ENCODE measurements around the gene ATP5F1D.

Gene ATP5F1D

GRCh38 chr19:1281569-1282287 lies 40.2 kb downstream of the ATP5F1D start:
- DNase-seq (ENCODE audit: low spot score) = no peak
- no peak for TF ChIP-seq CTCF (IDR thresholded peaks at IDR 0.05; ENCODE audit: poor library complexity, severe bottlenecking)
- H3K4me3 ChIP-seq (ENCODE audit: severe bottlenecking) = no peak overlapping the region

GRCh38 chr19:1282588-1283206 lies 41.1 kb downstream of the ATP5F1D start:
- Histone ChIP-seq H3K27ac (ENCODE audit: poor library complexity, severe bottlenecking) (no peak overlapping the region), H3K9me3 (ENCODE audit: severe bottlenecking) (no peaks in the 10 kb centered on the region), H3K27me3 (ENCODE audit: insufficient read depth, poor library complexity, severe bottlenecking) (peaks cover 30% of the 10 kb centered on the region), H3K36me3 (ENCODE audit: low read depth) (peaks cover 6% of the 10 kb centered on the region; the same call in 1 of the 2 replicates), H3K4me3 (ENCODE audit: severe bottlenecking) (no peak overlapping the region), H3K4me1 (ENCODE audit: insufficient read depth, poor library complexity, severe bottlenecking) (no peaks in the 10 kb centered on the region)
- ATAC-seq (ENCODE audit: low read depth) (no peak), DNase-seq (ENCODE audit: low spot score) (no peak)
- no peak for TF ChIP-seq CTCF (IDR thresholded peaks at IDR 0.05; ENCODE audit: poor library complexity, severe bottlenecking)

More at GRCh38 chr19:1281569-1282287, 40.2 kb downstream of the ATP5F1D start:
- Histone ChIP-seq H3K27ac (ENCODE audit: poor library complexity, severe bottlenecking) (no peak overlapping the region), H3K27me3 (ENCODE audit: insufficient read depth, poor library complexity, severe bottlenecking) (peaks cover 20% of the 10 kb centered on the region), H3K4me1 (ENCODE audit: insufficient read depth, poor library complexity, severe bottlenecking) (no peaks in the 10 kb centered on the region), H3K36me3 (ENCODE audit: low read depth) (peaks cover 6% of the 10 kb centered on the region; the same call in 1 of the 2 replicates), H3K9me3 (ENCODE audit: severe bottlenecking) (no peaks in the 10 kb centered on the region)
- no peak for ATAC-seq (ENCODE audit: low read depth)

- no peaks in the 10 kb centered on the region for H3K4me1 ChIP-seq (ENCODE audit: insufficient read depth, poor library complexity, severe bottlenecking)
- ATAC-seq (ENCODE audit: low read depth) = no peak
- no peak for DNase-seq (ENCODE audit: low spot score)
- H3K36me3 ChIP-seq (ENCODE audit: low read depth) = peaks cover 6% of the 10 kb centered on the region; the same call in 1 of the 2 replicates
- H3K9me3 ChIP-seq (ENCODE audit: severe bottlenecking) = no peaks in the 10 kb centered on the region
- no peak overlapping the region for H3K27ac ChIP-seq (ENCODE audit: poor library complexity, severe bottlenecking)
- H3K27me3 ChIP-seq (ENCODE audit: insufficient read depth, poor library complexity, severe bottlenecking) = peaks cover 35% of the 10 kb centered on the region
- no peak overlapping the region for H3K4me3 ChIP-seq (ENCODE audit: severe bottlenecking)
- TF ChIP-seq CTCF (IDR thresholded peaks at IDR 0.05; ENCODE audit: poor library complexity, severe bottlenecking) = no peak
Observed at GRCh38 chr19:1283207-1283916, 41.8 kb downstream of the ATP5F1D start.

GRCh38 chr19:1283917-1284292 lies 42.4 kb downstream of the ATP5F1D start:
- ATAC-seq (ENCODE audit: low read depth) = no peak
- H3K27me3 ChIP-seq (ENCODE audit: insufficient read depth, poor library complexity, severe bottlenecking) = peaks cover 35% of the 10 kb centered on the region
- peaks cover 6% of the 10 kb centered on the region; the same call in 1 of the 2 replicates for H3K36me3 ChIP-seq (ENCODE audit: low read depth)
- no peaks in the 10 kb centered on the region for H3K9me3 ChIP-seq (ENCODE audit: severe bottlenecking)
- H3K27ac ChIP-seq (ENCODE audit: poor library complexity, severe bottlenecking) = no peak overlapping the region
- no peak for TF ChIP-seq CTCF (IDR thresholded peaks at IDR 0.05; ENCODE audit: poor library complexity, severe bottlenecking)
- no peaks in the 10 kb centered on the region for H3K4me1 ChIP-seq (ENCODE audit: insufficient read depth, poor library complexity, severe bottlenecking)
- no peak for DNase-seq (ENCODE audit: low spot score)
- H3K4me3 ChIP-seq (ENCODE audit: severe bottlenecking) = no peak overlapping the region
